Endometrium (tissue), 2 donors: ENCODE data around the gene RBMS3.

Experiments used
- FAIRE-seq: peaks from 2 replicates; lab custom pipeline; 2012; peaks lifted over from hg19 to GRCh38; lab: Jason Lieb, UNC
- donor health status: control.
- donor health status: control.

The RBMS3 gene

GRCh38 chr3:29942297-29942696, 661.4 kb downstream of the RBMS3 start:
- FAIRE-seq = no peak

GRCh38 chr3:29949131-29949530, 668.3 kb downstream of the RBMS3 start:
- no peak for FAIRE-seq

GRCh38 chr3:29949940-29950616, 669.2 kb downstream of the RBMS3 start:
- FAIRE-seq = no peak

- FAIRE-seq = no peak
Observed at GRCh38 chr3:29952431-29952830, 671.6 kb downstream of the RBMS3 start.

DNA sequence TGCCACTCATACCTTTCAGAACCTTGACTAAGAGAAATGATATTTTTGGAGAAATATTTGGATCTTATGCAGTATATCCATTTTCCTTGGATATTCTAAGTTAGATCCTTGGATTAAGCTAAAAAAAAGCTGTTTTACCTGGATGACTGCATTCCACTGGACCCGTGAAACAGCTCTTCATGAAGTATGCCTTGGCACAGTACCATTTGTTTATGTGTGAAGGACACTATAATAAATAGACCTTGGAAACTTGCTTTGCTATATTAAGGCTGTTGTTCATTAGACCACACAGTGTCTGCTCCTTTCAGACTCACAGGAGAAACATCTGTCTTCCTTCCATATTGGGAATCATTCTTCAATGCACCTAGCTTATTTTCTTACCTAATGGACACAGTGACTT, 674.5 kb downstream of the RBMS3 start:
- no peak for FAIRE-seq

DNA sequence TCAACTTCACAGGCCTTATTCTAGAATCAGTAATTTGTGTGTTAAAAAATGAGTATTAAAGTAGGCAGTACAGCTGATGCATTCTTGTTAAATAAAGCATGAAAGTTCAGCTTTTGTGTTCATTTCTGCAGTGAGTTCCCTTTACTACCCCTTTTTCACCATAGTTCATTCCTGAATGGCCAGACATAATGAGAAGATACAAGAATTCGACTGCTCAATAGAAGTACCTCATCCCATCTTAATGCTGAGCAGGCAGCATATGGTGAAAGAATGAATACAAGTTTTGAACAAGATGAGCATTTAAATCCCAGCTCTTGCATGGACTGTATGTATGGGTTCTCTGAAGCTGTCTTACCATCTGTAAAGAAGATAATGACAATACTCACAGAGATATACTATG, 677.9 kb downstream of the RBMS3 start:
- no peak for FAIRE-seq

DNA sequence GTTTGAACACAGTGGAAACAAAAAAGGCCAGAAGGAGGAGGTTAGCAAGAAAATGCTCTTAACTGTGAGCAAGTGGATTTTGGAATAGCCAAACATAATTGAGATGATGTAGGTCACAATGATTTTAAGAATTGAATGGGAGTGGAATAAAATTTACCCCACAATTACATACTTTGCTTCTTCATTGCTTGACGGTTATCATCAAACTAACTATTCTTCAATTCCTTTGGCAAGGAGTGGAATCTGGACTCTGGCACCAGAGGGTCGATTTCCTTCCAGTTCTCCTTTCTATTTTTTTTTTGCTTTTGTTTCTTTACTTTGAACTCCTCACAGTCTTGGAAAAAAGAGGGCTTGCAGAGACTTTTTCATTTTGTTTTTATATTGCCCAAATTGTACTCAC, 691.0 kb downstream of the RBMS3 start:
- no peak for FAIRE-seq

GRCh38 chr3:29972320-29972993, 691.6 kb downstream of the RBMS3 start:
- no peak for FAIRE-seq

DNA sequence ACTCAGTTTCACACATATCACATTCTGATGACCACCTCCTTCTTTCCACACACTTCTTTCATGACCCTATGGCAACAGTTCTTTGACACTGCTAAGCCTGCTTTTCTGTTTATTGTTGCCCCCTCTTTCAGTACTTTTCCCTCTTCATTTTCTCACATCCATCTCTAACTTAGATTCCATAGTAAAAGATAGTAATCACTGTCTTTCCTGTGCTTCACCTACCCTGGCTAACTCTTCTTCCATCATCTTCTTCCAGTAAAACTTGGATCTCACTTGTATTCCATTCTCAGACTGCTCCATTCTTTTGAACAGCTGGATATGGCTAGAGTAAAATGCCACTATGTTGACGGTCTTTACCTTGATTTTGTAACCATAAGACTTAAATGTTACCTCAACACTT, 692.9 kb downstream of the RBMS3 start:
- no peak for FAIRE-seq

DNA sequence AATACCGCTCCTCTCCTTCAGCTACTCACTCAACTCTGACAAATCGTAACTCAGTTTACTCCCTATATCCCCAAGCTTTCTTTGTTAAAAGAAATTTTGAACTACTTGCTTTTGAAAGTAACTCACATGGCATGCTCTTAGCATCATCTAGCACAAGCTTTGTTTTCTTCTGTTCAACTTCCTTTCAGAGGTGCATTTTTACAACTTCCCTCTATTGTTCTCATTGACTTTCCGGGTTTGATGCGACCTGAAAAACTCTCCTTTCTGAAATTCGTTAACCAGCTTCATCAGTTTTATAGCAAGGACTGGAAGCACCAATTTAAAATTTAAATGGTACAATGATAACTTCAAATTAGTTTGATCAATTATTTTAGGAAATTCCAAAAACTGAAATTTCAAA, 696.0 kb downstream of the RBMS3 start:
- no peak for FAIRE-seq

- FAIRE-seq = no peak
Observed at GRCh38 chr3:29977360-29977759, 696.5 kb downstream of the RBMS3 start.

DNA sequence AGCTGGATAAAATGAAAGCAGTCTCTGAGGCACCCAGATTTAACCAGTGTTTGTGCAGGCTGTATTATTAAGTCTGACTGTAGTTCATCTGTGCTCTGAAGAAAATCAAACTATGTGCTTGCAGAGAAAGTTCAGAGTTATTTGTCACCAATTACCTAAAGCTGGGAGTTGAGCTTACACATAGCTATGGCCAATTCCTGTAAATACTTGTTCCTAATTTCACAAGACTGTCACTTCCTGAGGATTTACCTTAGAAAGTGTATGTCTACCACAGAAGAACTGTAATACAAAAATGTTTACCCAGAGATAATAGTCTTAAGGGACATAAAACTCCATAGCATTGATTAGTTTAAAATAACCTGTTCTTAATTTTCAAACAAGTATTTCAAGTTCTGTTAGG, 697.2 kb downstream of the RBMS3 start:
- no peak for FAIRE-seq

DNA sequence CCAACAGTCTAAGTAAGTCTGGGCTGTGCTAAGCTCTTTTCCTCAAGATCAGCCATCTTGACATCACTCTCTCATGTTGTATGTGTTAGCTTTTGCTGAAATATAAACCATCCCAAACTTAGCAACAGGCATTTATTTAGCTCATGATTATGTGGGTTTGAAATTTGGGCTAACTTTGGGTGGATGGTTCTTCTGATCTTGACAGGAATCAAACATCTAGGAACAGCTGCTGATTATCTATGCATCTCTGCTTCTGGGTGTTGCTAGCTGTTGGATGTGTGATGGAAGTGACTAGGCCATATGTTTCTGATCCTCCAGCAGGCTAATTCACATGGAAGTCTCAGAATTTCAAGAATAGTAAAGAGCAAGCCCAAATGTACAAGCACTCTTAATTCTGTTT, 710.3 kb downstream of the RBMS3 start:
- FAIRE-seq = no peak

DNA sequence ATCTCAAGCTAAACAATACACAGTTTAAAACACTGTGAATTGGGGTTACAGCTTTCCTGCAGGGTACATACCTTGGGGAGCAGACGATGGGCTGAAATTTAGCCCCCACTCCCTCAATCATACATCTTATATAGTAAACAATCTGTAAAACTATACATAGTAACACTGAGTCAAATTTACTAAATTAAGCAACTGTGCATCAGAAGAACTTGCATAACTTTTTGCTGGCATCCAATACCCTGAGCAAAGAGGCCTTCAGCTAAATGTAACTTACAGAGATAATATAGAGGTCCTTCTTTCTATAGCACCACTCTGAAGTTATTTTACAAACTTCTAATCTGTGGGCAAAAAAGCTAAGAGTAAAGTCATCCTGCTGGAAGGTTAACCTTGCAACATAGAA, 721.9 kb downstream of the RBMS3 start:
- FAIRE-seq = no peak

- FAIRE-seq = no peak
Observed at GRCh38 chr3:30003741-30004140, 722.9 kb downstream of the RBMS3 start.

- FAIRE-seq = peak; percentile 89
Observed at GRCh38 chr3:30004481-30004880, 723.6 kb downstream of the RBMS3 start.

GRCh38 chr3:30006111-30006510, 725.2 kb downstream of the RBMS3 start:
- FAIRE-seq = no peak

GRCh38 chr3:30007668-30008067, 726.8 kb downstream of the RBMS3 start:
- no peak for FAIRE-seq

GRCh38 chr3:30011237-30011803, 730.4 kb downstream of the RBMS3 start:
- no peak for FAIRE-seq

- peak; percentile 76 for FAIRE-seq
Observed at GRCh38 chr3:30012941-30013543, 732.2 kb downstream of the RBMS3 start.

DNA sequence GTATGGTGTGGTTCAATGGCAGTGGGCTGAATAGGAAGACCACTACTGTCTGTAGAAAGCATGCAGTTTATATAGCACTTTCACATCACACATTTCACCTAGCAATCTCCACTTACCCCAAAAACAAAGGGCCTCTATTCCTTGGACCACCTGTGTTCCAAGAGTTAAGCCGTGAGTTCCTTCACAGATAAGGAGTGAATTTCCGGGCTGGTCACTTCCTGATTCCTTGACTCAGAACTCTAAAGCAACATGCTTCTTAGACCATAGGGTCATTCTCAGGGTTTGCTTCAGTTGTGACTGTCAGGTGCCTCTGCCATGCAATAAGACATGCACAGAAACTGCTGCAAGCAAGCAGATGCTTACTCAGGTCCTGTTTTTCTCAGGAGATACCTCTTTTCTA, 737.0 kb downstream of the RBMS3 start:
- no peak for FAIRE-seq

- FAIRE-seq = no peak
Observed at GRCh38 chr3:30020380-30020779, 739.5 kb downstream of the RBMS3 start.

DNA sequence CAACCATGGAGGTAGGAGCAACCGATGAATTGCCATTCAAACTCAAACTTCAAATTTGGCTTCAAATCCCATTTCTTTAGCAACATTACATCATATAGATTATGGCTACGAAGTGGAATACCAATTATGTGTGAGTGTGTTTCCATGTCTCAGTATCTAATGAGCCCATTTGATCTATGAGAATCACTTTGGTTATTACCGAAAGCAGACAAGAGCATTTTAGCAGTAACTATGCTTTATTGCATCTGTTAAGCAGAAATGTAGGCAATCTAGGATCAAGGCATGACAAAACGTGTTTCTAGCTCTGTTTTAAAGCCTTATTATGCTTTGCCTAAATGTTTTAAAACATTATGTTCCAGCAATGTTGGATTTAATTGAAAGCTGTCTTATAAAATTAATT, 743.6 kb downstream of the RBMS3 start:
- no peak for FAIRE-seq
